HG03135 (cell line): Measurements from ENCODE around the gene KAT5.
"Not testable (repeated sequence)": the region's sequence is repeated elsewhere in the genome, so short reads cannot be mapped to it uniquely, and the experiment has no call there.

Experiments used
- ATAC-seq: cut with Tn5 transposase; IDR thresholded peaks from one replicate; pipeline ENCODE4 v1.9.1; 2021; ENCODE audit warnings: mild to moderate bottlenecking, moderate library complexity; ENCODE audit not compliant: unreplicated experiment

Gene KAT5

DNA sequence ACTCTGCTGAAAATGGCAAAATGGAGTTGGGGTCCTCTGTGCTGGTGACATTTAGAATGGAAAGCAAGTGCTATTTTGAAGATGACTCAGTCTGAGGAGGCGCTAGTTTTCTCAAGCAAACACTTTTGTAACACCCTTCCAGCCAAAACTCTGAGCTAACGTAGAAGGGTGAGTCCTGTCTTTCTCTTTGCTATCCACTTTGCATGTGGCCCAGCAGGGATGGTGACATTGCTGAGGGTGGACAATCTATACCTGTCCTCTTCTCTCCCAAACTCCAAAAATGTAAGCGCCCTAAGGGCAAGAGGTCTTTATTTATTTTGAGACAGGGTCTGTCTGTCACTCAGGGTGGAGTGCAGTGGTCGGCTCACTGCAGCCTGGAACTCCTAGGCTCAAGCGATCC is 3.6 kb upstream of the KAT5 start:
- ATAC-seq = no peak

DNA sequence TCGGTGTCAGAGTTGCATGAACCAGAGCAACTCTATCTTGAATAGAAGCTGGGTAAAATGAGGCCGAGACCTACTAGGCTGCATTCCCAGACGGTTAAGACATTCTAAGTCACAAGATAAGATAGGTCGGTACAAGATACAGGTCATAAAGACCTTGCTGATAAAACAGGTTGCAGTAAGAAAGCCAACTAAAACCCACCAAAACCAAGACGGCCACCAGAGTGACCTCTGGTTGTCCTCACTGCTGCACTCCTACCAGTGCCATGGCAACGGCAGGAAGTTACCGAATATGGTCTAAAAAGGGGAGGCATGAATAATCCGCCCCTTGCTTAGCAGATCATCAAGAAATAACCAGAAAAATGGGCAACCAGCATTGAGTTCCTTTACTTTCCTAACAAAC is 2.4 kb upstream of the KAT5 start:
- ATAC-seq = no peak

DNA sequence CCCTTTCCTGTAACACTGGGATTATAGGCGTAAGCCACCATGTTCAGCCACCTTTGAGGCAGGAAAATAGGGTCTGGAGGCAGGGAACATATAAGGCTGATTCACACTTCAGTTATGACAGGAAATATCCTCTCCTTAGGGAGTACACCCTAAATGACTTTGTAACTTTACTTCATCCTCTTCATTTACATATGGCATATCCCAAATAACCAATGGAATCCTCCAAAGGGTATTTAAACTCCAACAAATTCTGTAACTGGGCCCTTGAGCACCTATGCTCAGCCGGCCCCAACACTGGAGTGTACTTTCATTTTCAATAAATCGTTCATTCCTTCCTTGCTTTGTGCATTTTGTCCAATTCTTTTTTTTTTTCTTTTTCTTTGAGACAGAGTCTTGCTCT is 1.6 kb upstream of the KAT5 start:
- no peak for ATAC-seq

DNA sequence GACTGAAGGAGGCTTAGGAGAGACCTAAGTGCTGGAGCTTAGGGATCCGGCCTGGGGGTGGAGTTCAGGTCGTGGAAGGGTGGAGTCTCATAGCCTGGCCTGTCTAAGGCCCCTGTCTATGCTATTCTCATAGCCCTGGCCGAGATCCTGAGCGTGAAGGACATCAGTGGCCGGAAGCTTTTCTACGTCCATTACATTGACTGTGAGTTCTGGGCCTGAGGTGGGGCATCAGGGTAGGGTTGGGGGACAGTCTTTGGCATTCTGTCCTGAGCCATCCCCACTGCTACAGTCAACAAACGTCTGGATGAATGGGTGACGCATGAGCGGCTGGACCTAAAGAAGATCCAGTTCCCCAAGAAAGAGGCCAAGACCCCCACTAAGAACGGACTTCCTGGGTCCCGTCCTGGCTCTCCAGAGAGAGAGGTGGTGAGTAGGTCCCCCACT is 603 bp downstream of the KAT5 start:
- no peak for ATAC-seq

DNA sequence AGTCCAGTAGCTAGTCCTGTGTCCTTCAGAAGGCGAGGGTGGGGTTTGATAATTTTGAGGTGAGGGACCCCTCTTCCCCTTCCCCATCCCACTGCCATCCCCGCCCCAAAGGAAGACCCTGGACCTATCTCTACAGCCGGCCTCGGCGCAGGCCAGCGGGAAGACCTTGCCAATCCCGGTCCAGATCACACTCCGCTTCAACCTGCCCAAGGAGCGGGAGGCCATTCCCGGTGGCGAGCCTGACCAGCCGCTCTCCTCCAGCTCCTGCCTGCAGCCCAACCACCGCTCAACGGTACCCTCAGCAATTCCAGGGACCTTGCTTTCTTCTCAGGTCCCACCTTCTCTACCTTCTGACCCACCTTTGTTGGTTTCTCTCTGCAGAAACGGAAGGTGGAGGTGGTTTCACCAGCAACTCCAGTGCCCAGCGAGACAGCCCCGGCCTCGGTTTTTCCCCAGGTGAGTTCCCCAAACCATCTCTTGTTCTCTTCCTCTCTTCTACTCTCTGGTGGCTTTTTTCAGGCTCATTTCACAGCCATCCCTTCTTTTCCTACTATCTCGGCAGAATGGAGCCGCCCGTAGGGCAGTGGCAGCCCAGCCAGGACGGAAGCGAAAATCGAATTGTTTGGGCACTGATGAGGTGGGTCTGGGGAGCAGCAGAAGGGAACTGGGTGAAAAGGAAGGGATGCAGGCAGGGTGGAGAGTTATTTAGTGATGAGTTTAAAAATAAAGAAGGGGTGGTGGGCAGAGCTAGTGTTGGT is 1.3 kb downstream of the KAT5 start:
- ATAC-seq = no peak

DNA sequence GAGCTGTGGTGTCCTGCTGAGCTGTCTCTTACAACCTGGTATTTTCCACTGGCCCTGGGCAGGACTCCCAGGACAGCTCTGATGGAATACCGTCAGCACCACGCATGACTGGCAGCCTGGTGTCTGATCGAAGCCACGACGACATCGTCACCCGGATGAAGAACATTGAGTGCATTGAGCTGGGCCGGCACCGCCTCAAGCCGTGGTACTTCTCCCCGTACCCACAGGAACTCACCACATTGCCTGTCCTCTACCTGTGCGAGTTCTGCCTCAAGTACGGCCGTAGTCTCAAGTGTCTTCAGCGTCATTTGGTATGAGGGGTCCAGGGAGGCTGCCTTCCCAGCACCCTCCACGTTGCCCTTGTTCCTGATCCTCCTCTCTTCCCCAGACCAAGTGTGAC is 2.4 kb downstream of the KAT5 start:
- no peak for ATAC-seq

DNA sequence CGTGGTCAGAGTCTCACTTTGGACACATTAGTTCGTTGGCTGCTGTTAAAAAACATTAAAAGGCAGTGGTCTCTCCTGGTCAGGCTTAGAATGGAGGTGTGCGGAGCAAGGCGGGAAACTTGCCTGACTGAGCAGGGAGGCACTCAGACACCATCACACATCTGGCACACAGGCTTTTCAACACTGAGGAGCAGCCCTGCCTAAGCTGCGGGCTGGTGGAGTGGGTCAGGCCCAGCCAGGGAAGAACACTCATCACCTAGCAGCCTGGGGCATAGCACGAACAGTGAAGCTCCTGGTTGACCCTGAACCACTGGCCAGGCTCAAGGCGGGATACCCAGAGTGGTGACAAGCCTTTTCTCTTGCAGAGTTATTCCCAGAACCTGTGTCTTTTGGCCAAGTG is 4.2 kb downstream of the KAT5 start:
- ATAC-seq = no peak

DNA sequence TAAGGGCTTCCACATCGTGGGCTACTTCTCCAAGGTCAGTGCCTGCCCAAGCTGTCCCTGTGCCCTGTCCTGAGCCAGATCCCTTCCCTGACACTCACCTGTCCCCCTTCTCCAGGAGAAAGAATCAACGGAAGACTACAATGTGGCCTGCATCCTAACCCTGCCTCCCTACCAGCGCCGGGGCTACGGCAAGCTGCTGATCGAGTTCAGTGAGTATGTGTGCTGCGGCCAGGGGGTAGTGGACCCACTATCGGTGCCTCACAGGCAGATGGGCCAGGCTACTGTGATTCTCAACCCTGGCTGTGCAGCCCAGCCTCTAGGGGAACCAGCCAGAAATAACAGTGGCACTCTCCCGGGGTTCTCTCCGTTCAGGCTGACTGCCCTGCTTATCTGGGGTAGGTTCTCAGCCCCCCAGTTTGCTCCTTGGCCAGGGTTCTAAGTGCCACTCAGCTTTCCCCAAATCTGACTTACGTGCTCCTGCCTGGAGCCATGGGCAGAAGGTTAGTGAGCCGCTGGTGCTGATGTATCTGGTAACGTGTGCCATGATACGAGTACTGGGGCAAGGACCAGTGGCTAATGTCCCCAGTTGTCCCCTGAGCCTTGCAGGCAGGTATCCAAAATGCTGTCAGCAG is 4.8 kb downstream of the KAT5 start:
- no peak for ATAC-seq

DNA sequence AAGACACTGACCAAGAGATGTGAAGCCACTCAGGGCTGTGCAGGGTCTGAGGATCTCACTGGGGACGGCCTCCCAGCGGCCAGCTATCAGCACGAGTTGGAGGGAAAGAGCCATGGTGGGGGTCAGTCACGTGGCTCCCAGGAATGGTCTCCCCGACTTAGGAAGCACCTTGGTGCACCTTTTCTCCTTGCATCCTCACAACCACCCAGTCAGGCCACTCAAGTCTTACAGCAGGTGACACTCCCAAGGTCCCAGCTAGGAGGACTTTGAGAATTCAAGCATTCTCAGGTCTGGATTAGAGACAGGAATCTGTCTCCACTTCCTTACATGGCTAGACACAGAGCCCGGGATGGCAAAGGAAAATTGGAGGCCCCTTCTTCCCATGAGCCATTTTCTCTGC is 5.9 kb downstream of the KAT5 start:
- ATAC-seq = no peak

DNA sequence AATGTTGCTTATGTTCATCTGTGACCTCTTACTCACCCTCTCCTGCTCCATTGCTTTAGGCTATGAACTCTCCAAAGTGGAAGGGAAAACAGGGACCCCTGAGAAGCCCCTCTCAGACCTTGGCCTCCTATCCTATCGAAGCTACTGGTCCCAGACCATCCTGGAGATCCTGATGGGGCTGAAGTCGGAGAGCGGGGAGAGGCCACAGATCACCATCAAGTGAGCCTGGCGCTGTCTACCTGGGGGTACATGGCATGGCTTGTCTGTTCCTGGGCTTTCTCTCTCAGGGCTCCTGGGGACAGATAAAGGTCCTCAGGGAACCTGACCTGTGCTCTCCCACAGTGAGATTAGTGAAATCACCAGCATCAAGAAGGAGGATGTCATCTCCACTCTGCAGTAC is 6.5 kb downstream of the KAT5 start:
- ATAC-seq = no peak

DNA sequence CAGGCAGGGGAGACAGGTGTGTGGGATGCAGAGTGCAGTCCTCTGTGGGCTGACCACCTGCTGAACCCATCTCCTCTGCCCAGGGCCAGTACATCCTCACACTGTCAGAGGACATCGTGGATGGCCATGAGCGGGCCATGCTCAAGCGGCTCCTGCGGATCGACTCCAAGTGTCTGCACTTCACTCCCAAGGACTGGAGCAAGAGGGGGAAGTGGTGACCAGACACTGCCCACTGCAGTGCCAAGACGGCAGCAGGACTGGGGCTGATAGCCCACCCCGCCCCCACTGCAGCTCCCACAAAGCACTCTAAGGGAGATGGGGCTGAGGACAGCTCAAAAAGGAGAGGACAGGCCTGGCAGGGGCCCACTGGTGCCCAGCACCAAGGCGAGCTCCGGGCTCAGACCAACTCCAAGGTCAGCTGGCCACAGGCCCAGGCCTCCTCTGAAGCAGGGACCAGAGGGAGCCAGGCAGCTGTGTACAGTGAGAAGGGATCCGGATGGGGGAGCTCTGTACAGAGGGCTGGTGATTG is 7.0 kb downstream of the KAT5 start:
- ATAC-seq = no peak

DNA sequence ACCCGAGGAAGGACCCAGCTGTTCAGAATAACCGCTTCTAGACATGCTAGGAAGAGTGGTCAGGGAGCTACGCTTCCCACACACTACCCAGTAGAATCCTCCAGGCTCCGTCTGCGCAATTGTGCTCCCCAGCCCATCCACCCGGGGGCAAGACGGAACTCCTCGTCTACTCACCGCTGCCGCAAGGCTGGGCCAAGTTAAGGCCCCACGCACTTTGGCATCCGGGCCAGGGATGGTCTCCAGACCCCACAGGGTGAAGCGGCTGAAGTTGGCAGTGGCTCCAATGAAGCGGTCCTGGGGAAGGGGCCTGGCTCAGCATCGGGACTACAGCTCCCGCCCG is 7.8 kb downstream of the KAT5 start:
- ATAC-seq = peak; percentile 9

DNA sequence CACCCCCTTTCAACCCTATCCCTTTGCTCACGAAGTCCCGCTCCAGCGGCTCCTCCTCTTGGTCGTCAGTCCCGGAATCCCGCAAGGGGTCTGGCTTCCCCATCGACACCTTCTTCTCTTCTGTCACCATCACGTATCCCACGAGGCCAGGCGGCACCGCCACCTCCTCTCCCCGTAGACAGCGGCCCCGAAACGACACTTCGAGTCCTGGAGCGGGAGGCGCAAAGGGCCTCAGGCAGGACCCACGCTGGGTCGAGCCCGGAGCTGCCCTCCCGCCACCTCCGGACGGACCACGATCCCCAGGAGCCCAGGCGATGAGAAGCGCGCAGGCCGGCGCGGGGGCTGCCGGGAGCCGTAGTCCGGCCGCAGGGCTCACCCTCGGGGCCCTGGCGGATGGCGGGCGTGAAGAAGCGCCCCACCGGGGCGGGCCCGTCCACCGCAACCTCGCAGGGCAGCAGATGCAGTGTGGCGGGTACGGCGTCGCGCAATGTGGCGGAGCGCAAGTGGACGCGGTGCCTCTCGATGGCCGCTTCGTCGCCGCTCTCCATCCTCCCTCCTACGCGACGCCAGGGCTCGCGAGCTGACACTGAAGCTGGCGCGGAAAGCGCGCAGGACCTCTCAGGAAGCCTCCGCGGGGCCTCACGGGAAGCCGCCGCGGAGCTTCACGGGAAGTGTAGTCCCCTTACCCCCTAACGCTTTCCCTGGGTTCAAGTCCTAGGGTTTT is 8.3 kb downstream of the KAT5 start, which contains the start of gene RNASEH2C:
TSS of gene RNASEH2C (minus strand) at position 588 of the 724 bp plus-strand sequence. CDS start at position 548, 40 bp downstream.
- ATAC-seq = peak; percentile 63

DNA sequence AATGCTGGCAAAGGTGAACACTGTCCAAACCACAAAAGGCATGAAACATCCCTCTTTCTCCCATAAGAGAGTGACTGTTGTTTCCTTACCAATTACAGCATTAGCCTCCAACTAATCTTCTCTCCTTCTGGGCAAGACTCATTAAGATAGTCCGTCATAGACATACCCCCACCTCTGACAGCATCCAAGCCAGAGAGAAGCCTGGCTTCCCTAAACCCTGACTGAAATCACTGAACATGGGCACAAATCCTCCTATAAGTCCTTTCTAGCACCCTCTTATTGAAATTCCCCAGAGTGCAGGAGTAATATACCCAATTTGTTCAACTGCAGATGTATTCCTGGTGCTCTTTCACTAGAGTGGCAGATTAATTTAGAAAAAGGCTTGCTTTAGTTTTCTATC is 10.2 kb downstream of the KAT5 start:
- ATAC-seq = no peak

DNA sequence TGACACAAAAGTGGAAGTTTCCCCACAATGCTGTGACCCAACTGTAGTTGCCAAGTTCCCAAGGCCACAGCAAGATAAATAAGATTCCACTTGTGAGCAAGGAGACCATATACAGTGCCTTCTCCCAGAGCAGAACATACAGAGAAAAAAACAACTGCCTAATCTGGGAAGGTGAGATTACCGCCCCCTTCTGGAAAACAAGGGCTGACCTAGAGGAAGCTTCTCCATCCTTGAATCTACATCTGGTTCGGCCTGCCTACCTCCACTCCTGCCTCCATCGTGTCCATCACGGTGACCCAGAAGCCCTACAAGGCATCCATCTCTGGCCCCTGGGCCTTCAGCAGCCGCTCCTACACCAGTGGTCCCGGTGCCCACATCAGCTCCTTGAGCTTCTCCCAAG is 14.6 kb downstream of the KAT5 start:
- ATAC-seq = no peak

DNA sequence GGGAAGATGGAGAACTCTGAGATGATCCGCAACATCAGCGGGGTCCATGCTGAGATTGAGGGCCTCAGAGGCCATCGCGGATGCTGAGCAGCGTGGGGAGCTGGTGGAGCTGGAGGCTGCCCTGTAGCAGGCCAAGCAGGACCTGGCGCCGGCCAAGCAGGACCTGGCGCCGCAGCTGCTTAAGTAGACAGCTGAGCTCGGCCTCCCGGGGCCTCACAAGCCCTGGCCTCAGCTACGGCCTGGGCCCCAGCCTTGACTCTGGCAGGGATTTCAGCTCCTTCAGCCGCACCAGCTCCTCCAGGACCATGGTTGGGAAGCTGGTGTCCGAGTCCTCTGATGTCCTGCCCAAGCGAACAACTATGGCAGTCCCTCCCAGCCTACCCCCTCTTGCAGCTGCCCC is 15.8 kb downstream of the KAT5 start:
- no peak for ATAC-seq

DNA sequence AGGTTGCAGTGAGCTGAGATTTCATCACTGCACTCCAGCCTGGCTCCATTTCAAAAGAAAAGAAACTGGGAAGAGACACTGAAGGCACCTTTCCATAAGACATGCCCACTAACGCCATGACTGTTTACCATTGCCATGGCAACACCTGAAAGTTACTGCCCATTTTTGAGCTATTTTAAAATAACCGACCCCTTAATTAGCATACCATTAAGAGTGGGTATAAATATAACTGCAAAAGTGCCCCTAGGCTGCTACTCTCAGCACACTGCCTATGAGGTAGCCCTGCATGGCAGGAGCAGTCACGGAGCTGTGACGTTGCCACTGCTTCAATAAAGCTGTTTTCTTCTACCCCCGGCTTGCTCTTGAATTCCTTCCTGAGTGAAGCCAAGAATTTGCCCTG is 18.4 kb downstream of the KAT5 start:
- no peak for ATAC-seq

DNA sequence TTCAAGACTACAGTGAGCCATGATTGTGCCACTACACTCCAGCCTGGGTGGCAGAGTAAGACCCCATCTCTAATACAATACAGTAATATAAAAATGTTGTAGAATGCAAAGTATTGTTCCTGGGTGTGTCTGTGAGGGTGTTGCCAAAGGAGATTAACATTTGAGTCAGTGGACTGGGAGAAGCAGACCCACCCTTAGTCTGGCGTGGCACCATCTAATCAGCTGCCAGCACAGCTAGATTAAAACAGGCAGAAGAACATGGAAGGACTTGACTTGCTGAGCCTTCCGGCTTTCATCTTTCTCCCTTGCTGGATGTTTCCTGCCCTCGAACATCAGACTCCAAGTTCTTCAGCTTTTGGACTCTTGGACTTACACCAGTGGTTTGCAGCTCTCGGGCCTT is 23.1 kb downstream of the KAT5 start:
- ATAC-seq = not testable (repeated sequence)

DNA sequence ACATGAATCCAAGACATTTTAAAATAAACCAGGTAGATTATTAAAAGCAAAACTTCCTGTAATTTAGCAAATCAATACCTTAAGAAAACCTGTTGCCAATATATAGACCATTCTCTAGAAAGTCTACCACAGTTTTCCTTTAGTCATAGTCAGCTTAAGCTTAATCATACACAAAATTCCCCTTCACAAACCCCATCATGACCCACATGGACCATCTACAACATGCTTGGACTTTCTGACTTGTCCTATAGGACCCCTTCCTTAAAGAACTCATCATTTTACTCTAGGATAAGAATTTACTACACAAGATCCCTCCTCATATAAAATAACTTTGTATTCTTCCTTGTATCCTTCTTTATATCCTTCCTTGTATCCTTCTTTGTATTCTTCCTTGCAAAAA is 24.8 kb downstream of the KAT5 start:
- no peak for ATAC-seq

DNA sequence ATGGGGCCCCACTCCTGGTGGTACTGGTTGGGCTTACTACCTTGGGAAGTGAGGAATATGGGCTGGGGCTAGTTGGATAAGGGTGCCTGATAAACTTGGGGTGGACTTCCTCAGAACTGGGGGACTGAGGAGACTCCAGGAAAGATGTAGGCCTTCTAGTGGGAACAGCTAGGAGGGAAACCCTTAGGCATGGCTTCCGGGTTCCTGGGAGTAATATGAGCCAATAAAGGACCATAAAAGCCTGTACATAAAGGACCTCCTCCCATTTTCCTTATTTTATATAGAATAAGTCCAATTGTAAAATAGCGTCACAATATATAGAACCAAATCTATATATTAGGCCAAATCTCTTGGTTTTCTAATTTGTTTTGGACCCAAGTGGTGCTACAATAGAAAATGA is 27.0 kb downstream of the KAT5 start:
- ATAC-seq = no peak

DNA sequence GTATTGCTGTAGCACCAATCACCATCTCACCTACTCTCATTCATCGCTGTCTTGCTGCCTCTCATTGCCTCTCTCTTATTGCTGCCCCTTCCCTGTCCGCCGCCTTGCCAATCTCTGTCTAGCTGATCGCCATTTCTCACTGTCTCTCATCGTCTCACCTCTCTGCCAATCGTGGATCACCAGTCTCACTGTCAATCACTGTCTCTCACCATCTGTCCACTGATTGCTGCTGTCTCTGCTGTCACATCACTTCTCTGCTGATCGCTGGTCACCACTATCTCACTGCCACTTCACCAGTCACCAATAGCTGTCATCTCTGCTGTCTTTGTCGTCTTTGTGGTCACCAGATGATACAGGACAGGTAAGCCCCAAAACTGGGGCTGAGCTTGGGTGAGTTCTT is 29.1 kb downstream of the KAT5 start:
- no peak for ATAC-seq

DNA sequence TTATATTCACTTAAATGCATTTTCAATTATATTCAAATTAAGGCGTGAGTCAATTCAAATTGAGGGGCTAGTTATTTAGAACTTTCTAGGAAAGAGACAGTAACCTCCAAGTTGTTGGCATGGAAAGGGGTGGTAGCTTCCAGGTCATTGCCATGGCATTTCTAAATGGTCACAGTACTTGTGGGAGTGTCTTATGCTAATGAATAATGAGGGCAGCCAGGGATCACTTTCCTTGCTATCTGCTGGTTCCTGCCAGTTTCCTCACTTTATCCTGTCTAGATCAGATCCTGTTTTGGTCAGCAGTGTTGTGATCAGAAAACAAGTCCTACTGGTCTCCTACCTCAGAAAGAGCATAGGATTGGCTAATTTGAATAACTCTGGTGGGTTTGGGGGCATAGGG is 30.3 kb downstream of the KAT5 start:
- no peak for ATAC-seq
